Stimulated activated naive CD8-positive, alpha-beta T cell treated with anti-CD3 and anti-CD28 coated beads, Interleukin-15, Interleukin-2, amounts not matched to agents 100 U/mL and 50 U/mL, for 24 hours (primary cell): ENCODE measurements around the gene NHSL2.
A peak's percentile ranks its signal among the peaks of the same experiment; 100 is the strongest.

ENCODE experiments used
- ATAC-seq: fragments of 150-1000 bp; cut with Tn5 transposase; one replicate; pipeline ENCODE4 v1.10.0; 2021
- DNase-seq: peaks from one replicate; pipeline ENCODE4 v3.0.0; 2021

Gene NHSL2

GRCh38 chrX:72071213-72071612 is 160.6 kb downstream of the NHSL2 start:
- ATAC-seq (no peak), DNase-seq (no peak)

DNA sequence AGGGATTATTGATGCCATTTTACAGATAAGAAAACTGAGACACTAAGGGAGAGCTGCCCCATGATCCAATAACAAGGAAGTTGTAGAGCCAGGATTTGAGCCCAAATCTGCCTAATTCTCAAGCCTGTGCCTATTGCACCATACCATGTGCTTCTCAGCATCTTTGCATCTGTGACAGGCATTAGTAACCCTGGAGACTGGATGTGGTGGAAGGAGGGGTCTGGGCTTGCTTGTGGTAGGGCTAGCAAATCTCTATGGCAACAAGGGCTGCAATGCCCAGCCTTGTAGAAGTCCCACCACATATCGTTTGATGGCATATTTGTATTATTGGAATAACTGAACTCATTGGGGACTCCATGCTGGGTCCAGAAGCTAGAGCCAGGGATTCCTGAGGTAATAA is 163.0 kb downstream of the NHSL2 start:
- ATAC-seq = no peak

GRCh38 chrX:72078411-72078810 is 167.8 kb downstream of the NHSL2 start:
- DNase-seq (no peak), ATAC-seq (no peak)

More for the DNA sequence above, 163.0 kb downstream of the NHSL2 start:
- DNase-seq = no peak

- ATAC-seq (no peak), DNase-seq (no peak)
These were observed 169.0 kb downstream of the NHSL2 start for GRCh38 chrX:72079607-72080006.

GRCh38 chrX:72080150-72080549 is 169.5 kb downstream of the NHSL2 start:
- DNase-seq = no peak
- no peak for ATAC-seq

DNA sequence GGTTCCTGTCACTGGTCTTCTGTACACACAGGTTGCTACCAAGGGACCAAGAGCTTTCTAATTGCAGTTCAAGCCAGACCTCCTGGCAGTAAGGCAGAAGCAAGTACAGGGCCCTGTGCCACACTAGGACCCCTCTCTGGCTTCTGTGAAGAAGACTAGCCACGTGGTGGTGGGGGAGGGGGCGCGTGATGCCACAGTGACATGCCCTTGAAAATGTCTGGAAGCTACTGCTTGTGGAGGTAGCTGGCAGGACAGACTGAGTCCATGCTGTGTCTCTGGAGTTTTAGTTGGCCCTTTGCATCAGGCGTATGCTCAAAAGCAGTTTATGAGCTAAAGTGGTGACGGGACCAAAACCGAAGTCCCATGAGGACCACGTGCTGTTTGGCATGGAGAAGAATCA is 170.2 kb downstream of the NHSL2 start:
- DNase-seq = no peak
- ATAC-seq = no peak

DNA sequence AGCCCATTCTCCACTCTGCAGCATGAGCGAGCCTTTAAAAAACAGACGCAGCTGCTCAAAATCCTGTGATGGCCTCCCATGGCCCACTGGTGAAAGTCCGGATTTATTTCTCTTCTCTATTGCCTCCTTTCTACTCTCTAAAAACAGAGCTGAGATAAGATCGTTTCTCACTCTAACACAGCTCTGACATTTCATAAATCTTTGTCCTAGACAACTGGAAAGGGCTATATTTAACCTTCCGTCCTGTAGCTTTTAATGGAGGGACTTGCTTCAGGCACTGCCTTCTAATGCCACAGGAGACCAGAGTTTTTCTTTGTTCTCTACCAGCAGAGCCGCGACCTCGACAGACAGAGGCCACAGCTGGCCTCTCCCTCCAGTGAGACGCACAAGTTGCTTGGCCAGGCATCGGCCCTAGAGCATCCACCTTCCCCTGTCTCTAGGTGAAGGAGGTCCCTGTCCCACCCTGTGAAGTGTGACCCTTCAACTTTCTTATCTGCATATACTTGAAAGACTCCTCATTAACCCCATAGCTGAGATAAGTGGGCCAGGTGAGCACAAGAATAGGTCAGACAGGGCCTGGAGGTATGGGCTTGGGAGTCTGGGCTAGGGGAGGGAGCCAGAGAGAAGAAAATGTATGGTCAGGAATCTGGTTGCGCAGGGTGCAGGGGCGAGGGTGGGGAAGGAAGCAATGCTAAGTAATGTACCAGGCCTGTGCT is 171.1 kb downstream of the NHSL2 start:
- ATAC-seq = no peak
- no peak for DNase-seq

DNA sequence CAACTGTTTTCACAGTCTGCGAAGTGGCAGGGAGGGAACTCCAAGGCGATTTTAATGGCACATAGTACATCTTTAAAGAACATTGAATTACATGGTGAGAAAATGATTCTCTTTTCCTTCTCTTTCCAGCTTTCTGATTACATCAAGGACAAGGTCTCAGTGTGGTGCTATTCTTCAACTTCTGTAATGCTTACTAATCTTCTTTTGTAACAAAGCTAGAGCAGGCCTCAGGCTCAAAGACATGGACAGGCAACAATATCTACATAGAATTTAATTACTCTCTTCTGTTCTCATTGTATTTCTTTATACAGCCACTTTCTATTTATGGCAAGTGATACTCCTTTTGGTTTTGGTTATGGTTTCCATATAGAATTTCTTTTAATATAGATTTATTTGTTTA is 172.6 kb downstream of the NHSL2 start:
- DNase-seq (no peak), ATAC-seq (no peak)

GRCh38 chrX:72084114-72084513 is 173.5 kb downstream of the NHSL2 start:
- DNase-seq (no peak), ATAC-seq (no peak)

GRCh38 chrX:72086995-72087394 is 176.3 kb downstream of the NHSL2 start:
- DNase-seq (no peak), ATAC-seq (no peak)

DNA sequence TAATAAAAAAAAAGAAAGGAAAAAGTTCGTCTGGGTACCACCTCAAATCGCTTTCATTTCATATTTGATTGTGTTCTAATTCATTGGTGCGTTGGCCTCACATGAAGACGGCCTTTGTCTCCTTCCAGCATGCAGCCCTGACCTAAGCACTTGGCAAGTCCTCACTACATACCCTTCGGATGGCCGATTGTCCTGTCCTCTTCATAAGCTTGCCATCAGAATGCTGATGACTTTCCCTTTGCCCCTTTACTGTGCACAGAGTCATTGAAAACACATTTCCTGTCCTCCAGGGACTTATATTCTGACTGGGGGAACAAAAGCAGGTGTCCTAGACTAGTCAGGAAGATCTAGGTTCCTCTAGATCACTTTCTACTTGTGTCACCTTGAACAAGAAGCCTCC is 178.1 kb downstream of the NHSL2 start:
- DNase-seq (no peak), ATAC-seq (no peak)

- ATAC-seq (no peak), DNase-seq (no peak)
These were observed 178.6 kb downstream of the NHSL2 start for GRCh38 chrX:72089254-72089653.

- peak; percentile 33 for DNase-seq
- no peak for ATAC-seq
These were observed 184.2 kb downstream of the NHSL2 start for GRCh38 chrX:72094894-72095293.

GRCh38 chrX:72095370-72095769 is 184.7 kb downstream of the NHSL2 start:
- ATAC-seq (no peak), DNase-seq (no peak)

DNA sequence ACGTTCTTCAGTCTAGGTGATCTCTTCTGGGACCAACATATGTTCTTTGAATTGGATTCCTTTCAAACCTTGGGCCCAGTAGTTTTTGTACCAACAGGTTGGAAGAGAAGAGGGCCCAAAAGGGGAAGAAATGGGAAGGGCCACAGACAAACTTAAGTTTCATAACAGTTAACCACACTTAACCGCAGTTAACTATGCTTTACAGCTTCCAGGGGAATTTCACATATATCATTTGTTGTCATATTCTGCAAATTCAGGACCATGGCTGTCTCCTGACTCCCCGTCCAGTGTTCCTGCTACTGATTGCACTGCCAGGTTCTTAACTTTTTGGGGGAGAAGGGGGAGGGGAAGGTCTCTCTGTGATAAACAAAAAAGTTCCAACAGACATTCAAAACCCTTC is 186.5 kb downstream of the NHSL2 start:
- no peak for ATAC-seq

DNA sequence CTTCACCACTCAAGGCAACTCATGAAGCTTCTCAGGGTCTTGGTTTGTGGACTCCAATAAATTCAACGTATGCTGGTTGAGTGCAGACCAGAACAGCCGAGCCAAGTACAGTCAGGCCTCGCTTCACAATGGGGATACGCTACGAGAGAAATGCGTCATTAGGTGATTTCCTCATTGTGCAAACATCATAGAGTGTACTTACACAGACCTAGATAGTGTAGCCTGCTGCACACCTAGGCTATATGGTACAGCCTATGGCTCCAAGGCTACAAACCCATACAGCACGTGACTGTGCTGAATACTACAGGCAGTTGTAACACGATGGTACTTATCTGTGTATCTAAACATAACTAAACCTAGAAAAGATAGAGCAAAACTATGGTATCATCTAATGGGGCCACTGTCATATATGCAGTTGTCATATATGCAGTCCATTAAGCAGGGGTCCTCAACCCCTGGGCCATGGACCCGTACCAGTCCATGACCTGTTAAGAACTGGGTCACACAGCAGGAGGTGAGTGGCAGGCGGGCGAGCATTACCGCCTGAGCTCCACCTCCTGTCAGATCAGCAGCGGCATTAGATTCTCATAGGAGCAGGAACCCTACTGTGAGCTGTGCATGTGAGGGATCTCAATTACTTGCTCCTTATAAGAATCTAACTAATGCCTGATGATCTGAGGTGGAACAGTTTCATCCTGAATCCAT is 189.6 kb downstream of the NHSL2 start:
- DNase-seq (no peak), ATAC-seq (no peak)

More for the DNA sequence above, 186.5 kb downstream of the NHSL2 start:
- DNase-seq = no peak

DNA sequence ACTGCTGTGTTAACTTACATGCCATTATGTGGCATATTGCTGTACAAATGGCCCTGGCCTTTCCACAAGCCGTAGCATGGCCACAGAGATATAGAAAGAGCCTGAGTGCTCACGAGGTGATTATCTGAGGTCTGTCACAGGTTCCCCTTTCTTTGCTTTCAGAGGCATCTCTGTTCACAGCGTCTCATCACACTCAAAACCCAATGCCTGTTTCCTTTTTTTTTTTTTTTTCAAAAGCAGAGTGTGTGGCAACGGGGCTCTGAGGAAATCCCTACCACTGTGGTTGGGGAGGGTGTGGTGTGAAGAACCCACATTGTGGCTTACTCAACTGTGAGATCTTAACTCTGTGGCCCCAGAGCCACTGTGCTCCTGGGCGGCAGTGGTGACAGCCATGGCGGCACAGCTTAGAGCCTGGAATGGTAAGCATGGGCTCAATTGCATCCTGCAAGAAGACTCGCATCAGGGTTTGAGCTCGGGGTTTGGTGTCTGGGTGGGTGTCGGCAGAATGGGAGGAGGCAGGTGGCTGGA is 190.2 kb downstream of the NHSL2 start:
- ATAC-seq = peak; percentile 87
- DNase-seq = peak; percentile 59

DNA sequence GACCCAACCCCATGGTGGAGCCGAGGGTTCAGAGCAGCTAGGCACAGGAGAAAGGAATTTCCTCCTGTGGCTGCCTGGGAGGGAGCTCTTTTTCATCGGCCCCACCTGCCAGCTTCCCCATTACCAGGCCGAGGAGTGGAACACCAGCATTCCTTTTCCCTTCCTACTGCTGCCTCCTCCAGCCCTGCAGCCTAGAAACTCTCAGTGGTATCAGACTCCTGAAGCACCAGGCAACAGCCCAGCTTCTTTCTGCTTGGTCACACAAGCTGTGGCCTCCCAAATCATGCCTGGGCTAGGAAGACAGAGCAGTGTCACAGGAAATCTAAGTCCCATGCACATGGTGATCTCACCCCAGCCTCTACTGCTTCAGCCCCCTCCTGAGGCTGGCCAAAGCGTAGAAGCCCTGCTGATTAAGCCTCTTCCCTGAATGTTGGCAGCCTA is 191.0 kb downstream of the NHSL2 start:
- DNase-seq = no peak
- ATAC-seq = no peak

DNA sequence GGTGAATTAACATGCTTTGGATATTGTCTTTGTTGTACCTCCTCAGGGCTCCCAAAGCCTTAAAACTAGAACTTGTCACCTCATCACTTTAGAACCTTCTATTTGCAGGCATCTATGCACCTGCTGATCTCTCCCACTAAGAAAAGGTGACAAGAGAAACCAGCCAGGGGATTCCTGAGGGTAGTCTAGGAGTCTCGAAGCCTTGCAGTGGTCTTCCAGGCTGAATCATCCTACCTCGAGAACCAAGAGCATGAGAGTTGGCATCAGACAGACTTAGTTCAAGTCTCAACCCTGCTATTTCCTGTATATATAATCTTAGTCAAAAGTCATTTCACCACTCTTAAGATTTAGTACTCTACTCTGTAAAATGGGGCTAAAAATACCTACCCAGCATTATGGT is 191.5 kb downstream of the NHSL2 start:
- ATAC-seq (no peak), DNase-seq (no peak)

GRCh38 chrX:72102760-72103159 is 192.1 kb downstream of the NHSL2 start:
- DNase-seq (no peak), ATAC-seq (no peak)

DNA sequence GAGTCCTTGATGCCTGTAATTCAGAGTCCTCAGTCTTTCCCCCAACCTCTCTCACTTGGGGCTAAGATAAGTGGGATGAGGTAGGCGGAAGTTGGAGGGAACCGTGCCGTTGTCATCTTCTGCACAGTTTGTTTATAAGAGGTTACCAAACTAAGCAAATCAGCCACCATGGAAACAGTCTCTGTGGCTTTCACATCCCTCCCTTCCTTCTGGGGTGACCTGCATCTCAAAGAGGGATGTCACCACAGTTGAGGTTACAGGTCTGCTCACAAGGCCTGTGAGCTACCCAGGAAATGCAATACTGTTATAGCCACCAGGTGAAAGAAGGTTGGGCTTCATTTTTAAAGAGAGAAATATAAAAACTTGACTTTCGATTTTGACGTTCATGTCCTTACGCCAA is 194.8 kb downstream of the NHSL2 start:
- ATAC-seq = peak; percentile 65
- no peak for DNase-seq

GRCh38 chrX:72107320-72107719 is 196.7 kb downstream of the NHSL2 start:
- DNase-seq = no peak

DNA sequence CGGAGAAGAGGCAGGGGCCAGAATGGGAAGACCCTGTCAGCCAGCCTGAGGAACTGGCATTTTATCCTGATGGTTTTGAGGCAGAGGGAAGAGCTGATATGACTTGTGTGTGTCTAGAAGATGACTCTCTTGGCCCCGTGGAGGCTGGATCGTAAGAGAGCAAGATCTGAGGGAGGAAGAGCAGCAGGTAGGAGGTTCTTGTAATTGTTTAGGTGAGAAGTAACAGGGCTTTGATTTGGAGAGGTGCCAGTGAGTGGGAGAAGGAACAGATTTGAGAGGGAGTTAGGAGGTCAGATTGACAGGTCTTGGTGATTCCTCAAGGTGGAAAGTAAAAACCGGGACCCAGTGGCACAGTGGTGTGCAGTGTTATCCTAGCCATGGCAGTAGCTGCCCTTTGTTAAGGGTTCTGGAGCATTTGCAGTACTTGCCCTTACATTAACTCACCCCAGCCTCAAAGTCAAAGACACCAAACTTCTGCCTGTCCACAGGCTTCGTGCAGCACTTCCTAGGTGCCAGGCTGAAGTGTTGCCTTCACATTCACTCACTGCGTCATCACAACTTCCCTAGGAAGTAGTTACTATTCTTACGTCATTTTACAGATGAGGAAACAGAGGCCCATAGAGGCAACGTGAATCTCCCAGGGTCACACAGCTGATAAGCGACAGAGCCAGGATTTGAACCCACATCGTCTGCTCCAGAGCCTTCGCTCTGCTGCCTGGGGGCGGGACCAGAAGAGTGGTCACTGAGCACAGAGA is 197.4 kb downstream of the NHSL2 start:
- DNase-seq (no peak), ATAC-seq (no peak)

More at GRCh38 chrX:72107320-72107719, 196.7 kb downstream of the NHSL2 start:
- peak; percentile 42 for ATAC-seq
